Esophagus muscularis mucosa (tissue), 4 donors: Measurements from ENCODE around the gene ICAM1. TPM values are rescaled to one million over a fixed set of nuclear protein-coding genes. Genes with fewer than 3 reads are reported as not detected.

Experiments
- DNase-seq: peaks from one replicate; pipeline ENCODE4 v3.0.0-alpha.2; 2017; ENCODE audit errors: extremely low spot score
- H3K27ac ChIP-seq, 4 donors: fragments of 200-600 bp; sonication (generic); replicated peaks in 1 of 4; 1 replicate in 3 of 4; 2 replicates in 1 of 4; pipeline ENCODE4 v1.5.1; 2016 to 2019; ENCODE audit warnings: mild to moderate bottlenecking in 1 of 4
- H3K27me3 ChIP-seq, 4 donors: fragments of 200-600 bp; sonication (generic); one replicate each; pipeline versions ENCODE4 v1.5.1 to v1.6.0; 2016 to 2019
- H3K36me3 ChIP-seq, 4 donors: fragments of 200-600 bp; sonication (generic); one replicate each; pipeline ENCODE4 v1.5.1; 2016 to 2019
- H3K4me1 ChIP-seq, 4 donors: fragments of 200-600 bp; sonication (generic); one replicate each; pipeline ENCODE4 v1.5.1; 2016 to 2019
- H3K4me3 ChIP-seq, 4 donors: fragments of 200-600 bp; sonication (generic); 1 replicate in 2 of 4; 2 replicates in 2 of 4; pipeline ENCODE4 v1.5.1; 2016 to 2019; ENCODE audit warnings: mild to moderate bottlenecking in 4 of 4, moderate library complexity in 1 of 4
- H3K9me3 ChIP-seq, 4 donors: fragments of 200-600 bp; sonication (generic); 1 replicate in 3 of 4; 2 replicates in 1 of 4; pipeline ENCODE4 v1.5.1; 2016 to 2019
- CTCF ChIP-seq, 3 experiments: fragments of 200-600 bp in 2 of 3; fragments of 450-650 bp in 1 of 3; sonication (generic) in 2 of 3; IDR thresholded peaks; one replicate each; pipeline ENCODE4 v1.5.1; 2017 to 2019; ENCODE audit warnings: antibody characterized with exemption in 3 of 3, mild to moderate bottlenecking in 2 of 3, moderate library complexity in 1 of 3
- EP300 ChIP-seq: sonication (generic); formaldehyde crosslinking; IDR thresholded peaks from one replicate; pipeline ENCODE4 v1.6.1; 2017; ENCODE audit warnings: antibody characterized with exemption
- POLR2A ChIP-seq: fragments of 450-650 bp; IDR thresholded peaks from one replicate; pipeline ENCODE4 v1.6.1; 2017; ENCODE audit warnings: antibody characterized with exemption, moderate library complexity, mild to moderate bottlenecking, low read depth
- POLR2AphosphoS5 ChIP-seq, 2 donors: sonication (generic); formaldehyde crosslinking; IDR thresholded peaks; one replicate each; pipeline ENCODE4 v1.6.1; 2017; ENCODE audit warnings: antibody characterized with exemption in 2 of 2
- WGBS: methylation state at CpG from one replicate; pipeline ENCODE4 v1.1.5; 2018; 5-methylcytosine and 5-hydroxymethylcytosine counted together
- intact Hi-C: fragments of 100-400 bp; cut with DNase I; formaldehyde crosslinking; loops from one replicate; pipeline ENCODE4 v1.15.1; 2023
- small RNA-seq, 3 donors: library from RNA; depleted of rRNA; stranded (forward); fragments of <200 nt; gene quantifications; one replicate each; pipeline ENCODE3, GENCODE V24; 2016
- total RNA-seq, 4 donors: library from RNA; depleted of rRNA; stranded (reverse); fragments of >200 nt; gene quantifications; one replicate each; pipeline versions ENCODE4 v1.1.0 to v1.2.1, GENCODE V29; 2016

ICAM1 gene
- total RNA-seq, 4 donors from 2014 or later = 15.8 to 63.5 (median 18.4) TPM

- peak overlapping the region; percentile 85 to 95 (median 91) for H3K4me3 ChIP-seq
- 27% methylated on average over 25 of the region's 59 CpGs for WGBS
- DNase-seq = peak; percentile 98
- no peaks in the 10 kb centered on the region for H3K27me3 ChIP-seq
- intact Hi-C loops = no loop called here
- H3K27ac ChIP-seq = peak overlapping the region; percentile 93 to 97 (median 95)
- H3K36me3 ChIP-seq = peaks cover 8 to 11% (median 11%) of the 10 kb centered on the region in 4 donors
- TF ChIP-seq POLR2A (no peak), CTCF (IDR thresholded peaks at IDR 0.05) (peak in 2 of 3 experiments; percentile 7 to 16), EP300 (no peak), POLR2AphosphoS5 (IDR thresholded peaks at IDR 0.05) (peak; percentile 85 to 89)
- H3K4me1 ChIP-seq = peaks cover 27 to 43% (median 37%) of the 10 kb centered on the region in 4 donors
- H3K9me3 ChIP-seq = no peaks in the 10 kb centered on the region
These were observed 63.9 kb downstream of the ICAM1 start for GRCh38 chr19:10334588-10335351.

- TF ChIP-seq POLR2AphosphoS5 (IDR thresholded peaks at IDR 0.05) (no peak), CTCF (IDR thresholded peaks at IDR 0.05) (no peak), POLR2A (no peak), EP300 (no peak)
- Histone ChIP-seq H3K4me3 (peak overlapping the region; percentile 85 to 95 (median 91)), H3K27me3 (no peaks in the 10 kb centered on the region), H3K4me1 (peaks cover 27 to 43% (median 36%) of the 10 kb centered on the region in 4 donors), H3K27ac (peak overlapping the region; percentile 93 to 97 (median 95)), H3K36me3 (peaks cover under 1 to 4% (median 4%) of the 10 kb centered on the region in 4 donors), H3K9me3 (no peaks in the 10 kb centered on the region)
- WGBS = 72% methylated on average over 11 of the region's 26 CpGs
- intact Hi-C loops = no loop called here
- no peak for DNase-seq
These were observed 64.5 kb downstream of the ICAM1 start for GRCh38 chr19:10335352-10335985.

Small RNA genes lying within 50 kb of the gene (small RNA-seq; reads per million reads assigned to genes)
- gene AC011511.1 = 0 reads per million in 3 donors
- gene AC011511.4 = 0 reads per million in 3 donors
- gene MIR4322 = 0 reads per million in 3 donors

Other genes starting within 250 kb of the ICAM1 start
- gene SHFL, start 184.8 kb upstream of the ICAM1 start, total RNA-seq = 10 to 100 TPM; 17.4 to 34.9 (median 26.1) TPM
- not detected for gene ANGPTL6, start 168.4 kb upstream of the ICAM1 start, total RNA-seq
- gene PPAN, start 164.8 kb upstream of the ICAM1 start, total RNA-seq = 10 to 100 TPM; 22.7 to 39.3 (median 29.1) TPM
- gene P2RY11, start 159.4 kb upstream of the ICAM1 start, total RNA-seq = 10 to 100 TPM in 1 of 4 donors, 1 to 10 TPM in 3; 4.9 to 11.3 (median 8.5) TPM
- 100 to 1,000 TPM; 220 to 344 (median 305) TPM for gene EIF3G, start 151.2 kb upstream of the ICAM1 start, total RNA-seq
- 10 to 100 TPM; 20.8 to 51.4 (median 34.8) TPM for gene DNMT1, start 76.2 kb upstream of the ICAM1 start, total RNA-seq
- gene S1PR2, start 39.8 kb upstream of the ICAM1 start, total RNA-seq = 10 to 100 TPM; 14.5 to 27.7 (median 20.4) TPM
- gene MRPL4, start 18.9 kb upstream of the ICAM1 start, total RNA-seq = 10 to 100 TPM; 39.9 to 78.0 (median 61.7) TPM
- gene ICAM4, start 15.8 kb downstream of the ICAM1 start, total RNA-seq = under 1 TPM in 3 of 4 donors, not detected in 1; 0.29 to 0.78 (median 0.66) TPM
- gene ICAM5, start 18.8 kb downstream of the ICAM1 start, total RNA-seq = under 1 TPM; 0.23 to 0.45 (median 0.37) TPM
- 1 to 10 TPM in 3 of 4 donors, under 1 TPM in 1; 0.58 to 1.2 (median 1.2) TPM for gene ZGLP1, start 38.7 kb downstream of the ICAM1 start, total RNA-seq
- 10 to 100 TPM; 16.6 to 29.6 (median 26.5) TPM for gene FDX2, start 44.9 kb downstream of the ICAM1 start, total RNA-seq
- gene RAVER1, start 62.4 kb downstream of the ICAM1 start, total RNA-seq = 10 to 100 TPM; 23.7 to 42.2 (median 30.2) TPM
- gene ICAM3, start 68.5 kb downstream of the ICAM1 start, total RNA-seq = 10 to 100 TPM in 1 of 4 donors, 1 to 10 TPM in 3; 2.9 to 10.9 (median 5.2) TPM
- 10 to 100 TPM; 50.5 to 71.6 (median 65.9) TPM for gene TYK2, start 109.5 kb downstream of the ICAM1 start, total RNA-seq
- 100 to 1,000 TPM; 131 to 176 (median 160) TPM for gene CDC37, start 132.4 kb downstream of the ICAM1 start, total RNA-seq
- gene PDE4A, start 149.4 kb downstream of the ICAM1 start, total RNA-seq = 10 to 100 TPM; 11.6 to 24.5 (median 14.1) TPM
- 10 to 100 TPM; 51.9 to 94.5 (median 80.6) TPM for gene KEAP1, start 232.2 kb downstream of the ICAM1 start, total RNA-seq
- not detected for gene S1PR5, start 246.3 kb downstream of the ICAM1 start, total RNA-seq